K562 (cell line): Measurements from ENCODE around the gene GLDN. TPM values are rescaled to one million over a fixed set of nuclear protein-coding genes. Genes with fewer than 3 reads are reported as not detected.

Experiments used
- BCOR ChIP-seq: fragments of 450-650 bp; IDR thresholded peaks from 2 replicates; pipeline ENCODE4 v1.6.1; 2016
- DEAF1 ChIP-seq: fragments of 450-650 bp; formaldehyde crosslinking; IDR thresholded peaks from 2 replicates; pipeline ENCODE4 v1.4.0; 2020; ENCODE audit warnings: mild to moderate bottlenecking, moderate library complexity
- ETS1 ChIP-seq: conservative IDR thresholded peaks from 2 replicates; pipeline ENCODE4 v1.6.1; 2011; ENCODE audit warnings: low read depth, mild to moderate bottlenecking, low read length; ENCODE audit not compliant: control insufficient read depth
- HDAC8 ChIP-seq: fragments of 450-650 bp; IDR thresholded peaks from 2 replicates; pipeline ENCODE4 v1.6.1; 2016; ENCODE audit warnings: mild to moderate bottlenecking, missing genetic modification characterization, moderate library complexity, missing compliant biosample characterization
- HINFP ChIP-seq: fragments of 450-650 bp; conservative IDR thresholded peaks from 2 replicates; pipeline ENCODE4 v1.6.1; 2016; ENCODE audit warnings: missing genetic modification characterization, low read depth, mild to moderate bottlenecking, control low read depth, missing compliant biosample characterization
- ILF3 ChIP-seq: fragments of 450-650 bp; IDR thresholded peaks from 2 replicates; pipeline ENCODE4 v1.6.1; 2018; ENCODE audit warnings: antibody characterized with exemption, mild to moderate bottlenecking, moderate library complexity, borderline replicate concordance
- MAFG ChIP-seq: fragments of 450-650 bp; conservative IDR thresholded peaks from 2 replicates; pipeline ENCODE4 v1.6.1; 2016; ENCODE audit warnings: missing genetic modification characterization, missing compliant biosample characterization
- MAFK ChIP-seq: IDR thresholded peaks from 2 replicates; pipeline ENCODE4 v1.6.1; 2011; ENCODE audit warnings: low read length, improper control_type of control experiment
- PCBP2 ChIP-seq: fragments of 200-400 bp; formaldehyde crosslinking; IDR thresholded peaks from 2 replicates; pipeline ENCODE4 v1.6.1; 2018; ENCODE audit warnings: low read length, low read depth, mild to moderate bottlenecking, moderate library complexity; ENCODE audit not compliant: poor library complexity, severe bottlenecking
- RBM34 ChIP-seq: fragments of 200-400 bp; formaldehyde crosslinking; IDR thresholded peaks from 2 replicates; pipeline ENCODE4 v1.6.1; 2018; ENCODE audit warnings: low read length, borderline replicate concordance; ENCODE audit not compliant: insufficient read depth
- RREB1 ChIP-seq: fragments of 250-450 bp; sonication (Bioruptor Pico); IDR thresholded peaks from 2 replicates; pipeline ENCODE4 v1.4.0; 2020
- SAFB2 ChIP-seq: fragments of 200-400 bp; formaldehyde crosslinking; IDR thresholded peaks from 2 replicates; pipeline ENCODE4 v1.6.1; 2018; ENCODE audit warnings: borderline replicate concordance, low read length, low read depth, moderate library complexity; ENCODE audit not compliant: severe bottlenecking
- TAL1 ChIP-seq: fragments of 450-650 bp; IDR thresholded peaks from 2 replicates; pipeline ENCODE4 v1.6.1; 2016; ENCODE audit warnings: mild to moderate bottlenecking
- ZNF347 ChIP-seq: fragments of 450-650 bp; formaldehyde crosslinking; IDR thresholded peaks from 2 replicates; pipeline ENCODE4 v1.4.0; 2020; ENCODE audit warnings: low read depth, mild to moderate bottlenecking, moderate library complexity
- polyA plus RNA-seq, 8 experiments: library from polyadenylated mRNA; depleted of rRNA in 4 of 8; stranded (reverse) in 5 of 8; unstranded in 3 of 8; fragments of >200 nt; fragmentation: Nextera tagmentation in 2 of 8; fragmentation: Illumina TruSeq in 1 of 8; extraction: Ambion mirVana in 2 of 8; extraction: Trizol in 1 of 8; gene quantifications; 2 replicates each; pipeline versions ENCODE4 v1.2.1 to v1.2.3, GENCODE V29; 2011 to 2014; ENCODE audit warnings: inconsistent platforms in 1 of 8, missing spikeins in 1 of 8
- total RNA-seq, 7 experiments: library from RNA; depleted of rRNA in 6 of 7; stranded (reverse); fragments of >200 nt in 6 of 7; fragmentation: Illumina TruSeq in 2 of 7; extraction: Trizol in 2 of 7; gene quantifications; 2 replicates each; pipeline versions ENCODE4 v1.2.1 to v1.2.3, GENCODE V29; 2011 to 2021; ENCODE audit warnings: low replicate concordance in 1 of 7

Gene GLDN
- total and polyA plus RNA-seq, 9 of the 15 experiments (the other 6 are each of a cell fraction or from before 2014, with no cell fraction given), result 0.05 to 0.33 (median 0.18) TPM

GRCh38 chr15:51450001-51450400, 108.5 kb downstream of the GLDN start (continued):
- TF ChIP-seq ETS1 (no peak), RBM34 (no peak), ILF3 (no peak), SAFB2 (no peak), MAFK (peak; percentile 30; the same call in 1 of the 2 replicates), BCOR (no peak), HDAC8 (tag) (no peak), HINFP (no peak), DEAF1 (CRISPR knock-in tag) (no peak), ZNF347 (CRISPR knock-in tag) (no peak), PCBP2 (no peak), MAFG (tag) (peak; percentile 75), RREB1 (CRISPR knock-in tag) (no peak), TAL1 (no peak)
